Sigmoid colon (tissue), 4 donors: ENCODE results near the gene GRID1.

Experiments used
- CTCF ChIP-seq, 4 experiments: fragments of 450-650 bp in 3 of 4; fragments of 200-600 bp in 1 of 4; IDR thresholded peaks; one replicate each; pipeline ENCODE4 v1.5.1; 2016 to 2019; ENCODE audit warnings: antibody characterized with exemption in 4 of 4, mild to moderate bottlenecking in 3 of 4, moderate library complexity in 2 of 4
- POLR2AphosphoS5 ChIP-seq, 4 donors: sonication (generic); formaldehyde crosslinking; IDR thresholded peaks; one replicate each; pipeline ENCODE4 v1.6.1; 2017; ENCODE audit warnings: antibody characterized with exemption in 4 of 4

- TF ChIP-seq CTCF (IDR thresholded peaks at IDR 0.05) (no peak), POLR2AphosphoS5 (IDR thresholded peaks at IDR 0.05) (no peak)
Observed at GRCh38 chr10:86336341-86336740, 30.3 kb downstream of the GRID1 start.
